Right cardiac atrium (tissue), 5 donors: ENCODE results near the gene PGF. TPM values are rescaled to one million over a fixed set of nuclear protein-coding genes. Genes with fewer than 3 reads are reported as not detected.

Experiments used
- ATAC-seq, 2 donors: fragments of 200-7000 bp; cut with Tn5 transposase; one replicate each; pipeline versions ENCODE4 v1.8.0 to v1.9.1; 2020; ENCODE audit warnings: moderate library complexity in 2 of 2, mild to moderate bottlenecking in 1 of 2
- DNase-seq, 3 donors: peaks; one replicate each; pipeline ENCODE4 v3.0.0-alpha.2; 2020
- H3K27ac ChIP-seq: one replicate; pipeline ENCODE4 v1.5.1; 2013; ENCODE audit warnings: mild to moderate bottlenecking, low read length, control low read depth, moderate library complexity
- H3K27me3 ChIP-seq: one replicate; pipeline ENCODE4 v1.6.1; 2013; ENCODE audit not compliant: control insufficient read depth, insufficient read depth
- H3K4me1 ChIP-seq: one replicate; pipeline ENCODE4 v1.6.1; 2013; ENCODE audit warnings: low read length; ENCODE audit not compliant: control insufficient read depth, insufficient read depth
- H3K4me3 ChIP-seq: one replicate; pipeline ENCODE4 v1.5.1; 2013; ENCODE audit warnings: low read length, control low read depth
- H3K9me3 ChIP-seq: one replicate; pipeline ENCODE4 v1.6.1; 2013; ENCODE audit warnings: low read length; ENCODE audit not compliant: control insufficient read depth
- WGBS: extraction: QIAGEN DNeasy Blood & Tissue Kit; methylation state at CpG from one replicate; pipeline ENCODE4 v1.1.7; 2013; 5-methylcytosine and 5-hydroxymethylcytosine counted together
- intact Hi-C, 4 donors: fragments of 100-400 bp; cut with DNase I; formaldehyde crosslinking; loops; one replicate each; pipeline versions ENCODE4 v1.11.0 to v1.14.0; 2022 to 2023
- polyA plus RNA-seq: library from polyadenylated mRNA; stranded (reverse); fragments of 200-250 nt; gene quantifications from one replicate; pipeline ENCODE4 v1.2.3, GENCODE V29; 2013
- total RNA-seq, 4 donors: library from RNA; stranded (reverse); fragmentation: NEBNext Ultra II Directional; extraction: Animal tissue kit (Norgen Biotek cat#: 25700); gene quantifications; one replicate each; pipeline ENCODE4 v1.2.1, GENCODE V29; 2021
- donor health status: healthy with polysubstance abuse.
- donor health status: DM: no; HTN: yes; CAD: no.
- donor health status: DM: no; HTN: no; CAD: no.
- donor health status: DM: no; HTN: yes; CAD: no; lungs with severe emphysema.
- donor health status: DM: yes; HTN: yes; CAD: no.

The PGF gene
- total and polyA plus RNA-seq, 5 donors: 2.9 to 5.9 (median 4.2) TPM

DNA sequence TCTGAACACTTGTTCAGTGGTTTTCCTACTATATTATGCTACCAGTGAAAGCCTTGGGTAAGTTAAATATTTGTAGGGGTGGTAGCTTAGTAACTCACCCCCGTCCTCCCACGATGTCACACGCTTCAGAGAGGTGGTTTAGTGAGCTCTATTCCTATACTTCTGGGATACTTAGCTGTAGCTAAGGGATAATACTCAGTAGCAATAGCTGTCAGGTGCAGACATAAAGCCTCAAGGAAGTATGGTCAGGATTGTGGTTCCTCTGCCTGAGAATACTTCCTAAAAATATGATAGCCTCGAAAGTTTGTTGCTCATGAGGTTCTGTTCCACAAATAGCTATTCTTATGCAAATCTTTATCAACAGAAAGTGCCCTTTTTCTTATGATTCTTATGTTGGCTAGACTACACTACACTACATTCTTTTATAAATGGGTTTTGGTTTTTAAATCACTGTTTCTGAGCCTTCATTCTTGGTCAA, 61.7 kb downstream of the PGF start:
- no peaks in the 10 kb centered on the region for H3K9me3 ChIP-seq
- H3K27ac ChIP-seq: no peak overlapping the region
- H3K4me3 ChIP-seq: no peak overlapping the region
- H3K4me1 ChIP-seq: peaks cover 2% of the 10 kb centered on the region
- DNase-seq: no peak
- H3K27me3 ChIP-seq: no peaks in the 10 kb centered on the region
- WGBS: 75% methylated on average over 4 of the region's 4 CpGs
- intact Hi-C loops: no loop called here
- no peak for ATAC-seq

DNA sequence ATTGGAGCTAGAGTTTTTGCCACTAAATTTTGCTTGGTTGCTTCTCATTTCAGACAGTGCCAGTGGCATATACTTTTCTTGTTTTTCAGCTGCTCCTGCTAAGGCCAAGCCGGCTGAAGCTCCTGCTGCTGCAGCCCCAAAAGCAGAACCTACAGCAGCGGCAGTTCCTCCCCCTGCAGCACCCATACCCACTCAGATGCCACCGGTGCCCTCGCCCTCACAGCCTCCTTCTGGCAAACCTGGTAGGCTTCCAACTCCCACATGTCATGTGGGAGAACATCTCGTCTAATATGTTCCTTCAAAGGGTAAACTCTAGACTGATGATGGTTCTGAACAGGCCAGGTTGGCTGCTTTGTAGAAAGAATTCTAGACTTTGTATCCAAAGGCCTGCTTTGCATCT, 62.7 kb downstream of the PGF start:
- H3K9me3 ChIP-seq: no peaks in the 10 kb centered on the region
- H3K27ac ChIP-seq: no peak overlapping the region
- H3K27me3 ChIP-seq: no peaks in the 10 kb centered on the region
- H3K4me3 ChIP-seq: no peak overlapping the region
- ATAC-seq (no peak), DNase-seq (no peak)
- peaks cover 2% of the 10 kb centered on the region for H3K4me1 ChIP-seq
- intact Hi-C loops: no loop called here
- WGBS: 71% methylated on average over 5 of the region's 5 CpGs

DNA sequence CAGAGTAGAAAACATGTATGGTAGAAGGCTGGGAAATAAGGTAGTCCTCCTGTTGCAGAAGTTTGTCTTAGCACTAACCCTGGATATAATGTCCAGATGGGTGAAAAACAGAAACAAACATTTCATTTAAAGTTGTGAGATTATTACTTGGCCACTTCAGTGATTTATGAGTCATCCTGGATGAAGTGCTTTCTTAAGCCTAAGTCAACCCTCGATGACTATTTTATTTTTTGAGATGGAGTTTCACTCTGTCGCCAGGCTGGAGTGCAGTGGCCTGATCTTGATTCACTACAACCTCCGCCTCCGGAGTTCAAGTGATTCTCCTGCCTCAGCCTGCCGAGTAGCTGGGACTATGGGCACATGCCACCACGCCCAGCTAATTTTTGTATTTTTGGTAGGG, 63.5 kb downstream of the PGF start:
- Histone ChIP-seq H3K9me3 (no peaks in the 10 kb centered on the region), H3K27ac (peak overlapping the region; percentile 44), H3K4me1 (peaks cover 2% of the 10 kb centered on the region), H3K27me3 (no peaks in the 10 kb centered on the region), H3K4me3 (no peak overlapping the region)
- 74% methylated on average over 6 of the region's 6 CpGs for WGBS
- no peak for DNase-seq
- ATAC-seq: no peak
- intact Hi-C loops: no loop called here

Other genes with a start within 250 kb of the PGF start
- gene AREL1, start 242.5 kb downstream of the PGF start, total RNA-seq: 10 to 100 TPM; 22.2 to 25.4 (median 23.3) TPM
- gene AREL1, start 242.5 kb downstream of the PGF start, polyA plus RNA-seq: 8.2 TPM
- 10 to 100 TPM; 29.3 to 38.8 (median 38.1) TPM for gene FCF1, start 242.5 kb downstream of the PGF start, total RNA-seq
- 13.7 TPM for gene FCF1, start 242.5 kb downstream of the PGF start, polyA plus RNA-seq
- 10 to 100 TPM; 31.4 to 36.3 (median 34.4) TPM for gene YLPM1, start 192.3 kb downstream of the PGF start, total RNA-seq
- gene YLPM1, start 192.3 kb downstream of the PGF start, polyA plus RNA-seq: 15.5 TPM
- gene PROX2, start 79.5 kb downstream of the PGF start, total RNA-seq: not detected
- gene PROX2, start 79.5 kb downstream of the PGF start, polyA plus RNA-seq: not detected
- gene DLST, start 73.7 kb downstream of the PGF start, total RNA-seq: 100 to 1,000 TPM; 121 to 148 (median 144) TPM
- gene DLST, start 73.7 kb downstream of the PGF start, polyA plus RNA-seq: 87.6 TPM
- 10 to 100 TPM; 13.9 to 20.7 (median 17.3) TPM for gene RPS6KL1, start 32.3 kb downstream of the PGF start, total RNA-seq
- 10.5 TPM for gene RPS6KL1, start 32.3 kb downstream of the PGF start, polyA plus RNA-seq
- gene EIF2B2, start 47.3 kb upstream of the PGF start, total RNA-seq: 10 to 100 TPM; 29.4 to 39.9 (median 35.9) TPM
- 25.9 TPM for gene EIF2B2, start 47.3 kb upstream of the PGF start, polyA plus RNA-seq
- gene MLH3, start 95.9 kb upstream of the PGF start, total RNA-seq: 10 to 100 TPM; 23.2 to 27.7 (median 25.1) TPM
- gene MLH3, start 95.9 kb upstream of the PGF start, polyA plus RNA-seq: 12.5 TPM
- gene ACYP1, start 108.4 kb upstream of the PGF start, total RNA-seq: 10 to 100 TPM; 10.2 to 14.2 (median 11.5) TPM
- gene ACYP1, start 108.4 kb upstream of the PGF start, polyA plus RNA-seq: 24.0 TPM
- 10 to 100 TPM in 1 of 4 donors, 1 to 10 TPM in 3; 6.9 to 10.8 (median 9.1) TPM for gene ZC2HC1C, start 114.0 kb upstream of the PGF start, total RNA-seq
- gene ZC2HC1C, start 114.0 kb upstream of the PGF start, polyA plus RNA-seq: 8.4 TPM
- gene NEK9, start 171.5 kb upstream of the PGF start, total RNA-seq: 100 to 1,000 TPM; 112 to 129 (median 123) TPM
- 48.5 TPM for gene NEK9, start 171.5 kb upstream of the PGF start, polyA plus RNA-seq
- gene TMED10, start 221.0 kb upstream of the PGF start, total RNA-seq: 100 to 1,000 TPM; 246 to 333 (median 297) TPM
- gene TMED10, start 221.0 kb upstream of the PGF start, polyA plus RNA-seq: 141 TPM